COR-L47 (cell line): ENCODE results near the gene SNTG2.

Experiments used
- DNase-seq: peaks from one replicate; lab custom pipeline; 2025; lab: John Stamatoyannopoulos, UW

Gene SNTG2

DNA sequence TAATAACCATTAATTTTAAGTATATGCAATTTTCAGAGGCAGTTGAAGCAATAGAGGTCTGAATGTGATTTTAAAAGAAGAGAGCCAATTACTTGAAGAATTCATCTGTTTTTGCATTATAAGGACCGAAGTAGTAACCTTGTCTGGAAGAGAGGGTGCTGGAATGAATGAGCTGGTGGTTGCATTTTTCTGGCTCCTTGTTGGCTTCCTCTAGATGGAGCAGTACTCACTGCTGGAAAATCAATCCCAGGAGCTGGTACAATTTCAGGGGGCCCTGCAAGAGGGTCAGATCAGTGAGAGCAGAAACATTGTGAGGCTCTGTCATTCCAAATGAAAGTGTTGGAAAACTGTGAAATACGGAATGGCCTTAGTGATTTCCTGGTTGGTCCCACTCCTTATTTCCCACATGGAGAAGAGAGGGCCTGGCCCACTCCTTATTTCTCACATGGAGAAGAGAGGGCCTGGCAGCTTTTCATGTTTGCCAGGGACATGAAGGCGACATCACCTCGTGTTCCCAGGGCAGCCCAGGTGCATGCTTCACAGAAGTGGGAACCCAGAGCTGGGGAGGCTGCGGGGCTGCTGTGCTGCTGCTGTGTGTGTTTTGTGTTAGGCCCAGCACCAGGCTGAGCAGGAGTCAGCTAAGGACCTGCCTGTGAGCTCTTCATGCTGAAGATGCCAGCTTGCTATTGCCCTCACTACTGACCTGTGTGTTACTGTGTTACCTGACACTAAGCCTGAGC lies 197.4 kb downstream of the SNTG2 start:
- DNase-seq = no peak

DNA sequence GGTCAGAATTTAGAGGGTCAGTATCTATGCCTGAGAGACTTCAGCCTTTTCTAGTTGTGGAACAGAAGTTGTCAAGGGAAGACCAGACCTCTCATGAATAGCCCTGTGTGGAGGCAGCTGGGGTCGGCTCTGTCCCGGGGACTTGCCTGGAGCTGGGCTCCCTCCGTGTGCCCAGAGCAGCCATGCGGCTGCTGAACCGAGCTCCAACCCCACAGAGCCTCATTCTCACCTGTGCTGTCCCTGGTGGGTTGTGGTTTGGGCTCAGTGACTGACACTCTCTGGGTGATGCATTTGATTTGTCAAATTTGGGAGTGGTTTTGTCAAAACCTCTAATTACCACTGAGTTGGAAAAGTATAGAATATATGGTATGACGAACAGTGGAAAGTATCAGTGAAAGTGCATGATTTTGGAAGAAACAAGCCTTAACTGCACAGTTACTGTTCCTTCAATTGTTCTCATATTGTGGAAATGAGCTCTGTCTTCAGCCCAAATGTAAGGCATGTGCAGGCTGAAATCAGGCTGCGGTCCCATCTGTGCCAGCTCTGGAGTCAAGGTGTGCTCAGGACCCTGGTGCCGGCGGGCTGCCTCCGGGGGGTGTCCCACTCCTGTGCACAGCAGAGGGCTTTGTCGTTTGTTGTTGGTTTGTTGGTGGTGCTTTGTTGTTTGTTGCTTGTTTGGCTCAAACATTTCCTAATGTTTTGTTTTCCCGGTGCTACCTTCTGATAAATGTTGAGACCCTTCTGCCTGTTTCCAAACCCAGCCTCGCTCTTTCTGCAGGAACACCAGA lies 200.3 kb downstream of the SNTG2 start:
- DNase-seq = no peak

- no peak for DNase-seq
These were observed 201.7 kb downstream of the SNTG2 start for GRCh38 chr2:1152375-1152774.

- no peak for DNase-seq
These were observed 203.3 kb downstream of the SNTG2 start for GRCh38 chr2:1153920-1154319.

- no peak for DNase-seq
These were observed 204.3 kb downstream of the SNTG2 start for GRCh38 chr2:1154710-1155594.

GRCh38 chr2:1156059-1156458 lies 205.4 kb downstream of the SNTG2 start:
- no peak for DNase-seq

- no peak for DNase-seq
These were observed 205.9 kb downstream of the SNTG2 start for GRCh38 chr2:1156531-1156930.

- DNase-seq = no peak
These were observed 206.5 kb downstream of the SNTG2 start for GRCh38 chr2:1157107-1157506.

DNA sequence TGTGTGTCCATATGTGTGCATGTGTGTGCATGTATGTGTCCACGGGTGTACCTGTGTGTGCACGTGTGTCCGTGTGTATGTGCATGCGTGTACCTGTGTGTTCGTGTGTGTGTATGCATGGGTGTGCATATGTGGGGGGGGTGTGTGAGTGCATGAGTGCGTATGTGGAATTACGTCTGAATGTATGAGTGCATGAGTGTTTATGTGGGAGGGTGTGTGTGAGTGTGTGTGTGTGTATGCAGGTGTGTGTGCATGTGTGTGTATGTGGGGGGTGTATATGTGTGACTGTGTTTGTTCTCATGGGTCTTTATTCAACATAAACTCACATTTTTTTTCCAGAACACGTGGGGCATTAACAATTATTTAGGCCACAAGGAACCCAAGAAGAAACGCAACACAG lies 208.4 kb downstream of the SNTG2 start:
- no peak for DNase-seq

DNA sequence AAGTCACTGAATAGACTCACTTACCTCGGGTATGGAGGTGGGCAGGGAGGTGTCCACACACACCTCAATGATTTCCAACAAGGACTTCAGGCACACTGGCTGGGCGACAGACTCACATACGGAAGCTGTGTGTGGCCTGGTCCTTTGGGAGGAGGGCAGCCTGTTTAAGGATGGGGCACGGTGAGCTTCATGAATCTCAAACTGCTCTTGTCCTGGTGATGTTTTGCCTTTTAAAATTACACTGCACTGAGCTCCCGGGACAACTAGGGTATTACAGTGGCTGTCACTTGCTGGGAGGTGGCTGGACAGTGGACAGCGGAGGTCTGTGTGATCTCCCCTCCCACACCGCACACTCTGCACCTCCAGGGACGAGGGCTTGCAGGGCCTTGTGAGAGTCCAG lies 211.6 kb downstream of the SNTG2 start:
- DNase-seq = no peak

DNA sequence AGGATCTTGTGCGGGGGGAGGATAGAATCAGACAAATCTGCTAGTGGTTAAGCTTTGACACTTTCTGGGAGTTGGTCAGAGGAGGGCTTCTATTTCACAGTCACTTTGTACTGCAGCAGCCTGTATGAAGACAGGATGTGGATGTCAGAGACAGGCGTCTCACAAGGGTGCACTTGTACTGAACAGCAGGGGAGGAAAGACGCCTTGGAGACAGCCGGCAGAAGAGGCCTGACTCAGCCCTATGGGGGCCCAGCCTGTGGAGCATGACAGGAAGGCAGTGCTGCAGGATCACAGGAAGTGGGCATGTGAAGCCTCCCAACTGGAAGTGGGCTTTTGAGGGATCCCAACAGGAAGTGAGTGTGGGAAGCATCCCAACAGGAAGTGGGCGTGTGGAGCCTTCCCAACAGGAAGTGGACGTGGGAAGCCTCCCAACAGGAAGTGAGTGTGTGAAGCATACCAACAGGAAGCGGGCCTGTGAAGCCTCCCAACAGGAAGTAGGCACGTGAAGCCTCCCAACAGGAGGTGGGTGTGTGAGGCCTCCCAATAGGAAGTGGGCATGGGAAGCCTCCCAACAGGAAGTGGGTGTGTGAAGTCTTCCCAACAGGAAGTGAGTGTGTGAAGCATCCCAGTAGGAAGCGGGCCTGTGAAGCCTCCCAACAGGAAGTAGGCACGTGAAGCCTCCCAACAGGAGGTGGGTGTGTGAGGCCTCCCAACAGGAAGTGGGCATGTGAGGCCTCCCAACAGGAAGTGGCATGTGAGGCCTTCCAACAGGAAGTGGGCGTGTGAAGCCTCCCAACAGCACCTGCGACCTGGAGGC lies 212.3 kb downstream of the SNTG2 start:
- peak; percentile 10 for DNase-seq

DNA sequence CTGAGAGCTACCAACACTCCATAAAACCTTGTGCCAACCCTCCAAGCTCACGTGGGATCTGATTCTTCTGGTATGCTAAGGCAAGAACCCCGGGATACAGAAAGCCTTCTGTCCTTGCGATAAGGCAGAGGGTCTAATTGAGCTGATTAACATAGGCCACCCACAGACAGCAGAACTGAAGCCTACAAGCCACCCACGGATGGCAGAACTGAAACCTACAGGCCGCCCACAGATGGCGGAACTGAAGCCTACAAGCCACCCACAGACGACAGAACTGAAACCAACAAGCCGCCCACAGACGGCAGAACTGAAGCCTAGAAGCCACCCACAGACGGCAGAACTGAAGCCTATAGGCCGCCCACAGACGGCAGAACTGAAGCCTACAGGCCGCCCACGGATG lies 216.3 kb downstream of the SNTG2 start:
- no peak for DNase-seq

DNA sequence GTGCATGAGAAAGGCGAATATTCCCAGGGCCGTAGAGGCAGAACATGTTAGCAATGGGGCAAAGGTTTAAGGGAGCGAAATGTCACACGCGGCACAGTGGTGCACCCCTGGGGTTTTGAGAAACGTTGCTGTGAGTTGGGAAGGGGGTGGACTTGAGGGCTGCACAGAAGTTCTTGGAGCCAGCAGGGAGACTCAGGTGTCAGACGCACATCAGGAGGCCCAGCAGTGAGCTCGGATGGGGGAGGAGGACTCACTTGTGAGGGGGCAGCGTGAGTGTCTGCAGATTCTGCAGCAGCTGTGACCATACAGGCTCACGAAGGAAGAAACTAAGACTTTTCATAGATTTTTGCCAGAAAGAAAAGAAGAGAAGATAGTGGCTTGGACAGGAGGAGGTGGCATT lies 218.2 kb downstream of the SNTG2 start:
- no peak for DNase-seq

DNA sequence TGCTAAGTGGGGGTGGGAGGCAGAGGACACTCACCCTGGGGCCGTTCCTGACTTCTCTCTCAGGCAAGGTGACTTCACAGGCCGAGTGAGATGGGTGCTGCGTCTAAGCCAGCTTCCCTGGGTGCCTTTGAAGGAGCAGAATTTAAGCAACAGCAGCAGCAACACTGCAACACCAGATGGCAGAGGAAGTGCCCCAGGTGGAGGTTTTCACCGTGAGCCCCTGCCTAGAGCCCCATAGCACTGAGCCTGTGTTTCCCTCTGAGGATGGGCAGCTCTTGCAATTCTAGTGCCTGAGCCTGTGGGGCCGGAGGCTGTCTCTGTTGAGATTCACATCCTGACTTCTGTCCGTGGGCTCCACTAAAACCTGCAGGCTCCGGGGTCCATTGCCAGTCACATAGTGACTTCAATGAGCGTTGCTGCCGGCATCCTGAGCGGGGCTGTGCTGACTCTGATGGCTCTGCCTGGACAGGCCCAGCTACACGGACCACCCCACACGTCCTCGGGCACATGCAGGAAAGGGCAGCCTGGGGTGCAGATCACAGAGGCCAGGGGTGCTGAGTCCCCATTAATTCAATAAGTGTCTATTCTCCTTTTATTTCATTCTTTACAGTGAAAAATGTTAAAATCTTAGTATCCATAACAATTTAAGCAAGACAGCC lies 218.8 kb downstream of the SNTG2 start:
- DNase-seq = no peak

DNA sequence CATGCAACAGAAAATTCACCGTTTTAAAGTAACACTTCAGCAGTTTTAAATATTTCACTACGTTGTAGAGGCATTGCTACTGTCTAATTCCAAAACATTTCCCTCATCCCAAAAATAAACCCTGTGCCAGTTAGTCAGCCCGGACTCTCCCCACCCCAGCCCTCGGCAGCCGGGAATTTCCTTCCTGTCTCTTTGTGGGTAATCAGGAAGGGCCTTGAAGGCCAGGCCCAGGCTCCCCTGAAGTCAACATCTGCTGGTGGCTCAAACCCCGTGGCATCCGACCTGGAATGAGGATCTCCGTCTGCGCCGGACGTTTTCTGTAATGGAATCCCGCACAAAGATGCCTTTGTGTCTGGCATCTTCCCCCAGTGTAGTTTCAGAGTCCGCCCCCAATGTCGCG lies 219.6 kb downstream of the SNTG2 start:
- DNase-seq = no peak

- DNase-seq = no peak
These were observed 220.1 kb downstream of the SNTG2 start for GRCh38 chr2:1170711-1171110.

DNA sequence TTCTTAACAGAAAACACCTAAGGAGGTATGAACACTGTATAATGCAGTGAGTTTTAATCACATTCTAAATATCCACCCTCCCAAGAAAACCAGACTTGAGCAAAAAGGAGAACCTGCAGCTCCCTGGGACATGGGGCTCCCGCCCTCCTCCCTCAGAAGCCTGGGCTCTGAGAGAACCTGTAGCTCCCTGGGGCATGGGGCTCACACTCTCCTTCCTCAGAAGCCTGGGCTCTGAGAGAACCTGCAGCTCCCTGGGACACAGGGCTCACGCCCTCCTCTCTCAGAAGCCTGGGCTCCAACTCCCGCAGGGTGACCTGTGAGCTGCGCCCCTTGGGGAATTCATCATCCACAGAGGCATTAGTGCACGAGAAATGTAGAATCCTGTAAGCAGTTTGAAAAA lies 222.9 kb downstream of the SNTG2 start:
- no peak for DNase-seq

DNA sequence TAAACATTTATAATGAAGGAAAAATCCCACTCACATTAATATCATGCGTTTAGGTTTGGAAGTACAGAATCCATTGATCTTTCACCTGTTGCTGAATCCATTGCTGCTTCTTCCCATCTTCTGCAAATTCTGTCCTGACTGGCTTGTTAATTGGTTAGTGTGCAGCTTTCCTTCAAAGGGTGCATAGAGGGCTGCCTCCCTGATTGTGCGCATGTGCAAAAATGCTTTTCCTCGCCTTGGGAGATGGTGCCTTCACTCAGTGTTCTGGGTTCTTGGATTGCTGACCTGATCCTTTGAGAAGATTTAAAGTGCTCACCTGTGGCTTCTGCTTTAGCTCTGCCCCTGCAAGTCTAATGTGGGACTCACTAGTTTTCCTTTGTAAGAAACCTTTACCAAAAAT lies 231.2 kb downstream of the SNTG2 start:
- DNase-seq = no peak

- no peak for DNase-seq
These were observed 232.7 kb downstream of the SNTG2 start for GRCh38 chr2:1183300-1183699.

GRCh38 chr2:1186421-1186820 lies 235.8 kb downstream of the SNTG2 start:
- no peak for DNase-seq

GRCh38 chr2:1187189-1187588 lies 236.5 kb downstream of the SNTG2 start:
- no peak for DNase-seq
